HUDEP-2 (cell line): ENCODE results near the gene LAPTM5.
A peak's percentile ranks its signal among the peaks of the same experiment; 100 is the strongest.

Experiments used
- DNase-seq, 76 experiments: peaks; one replicate each; lab custom pipeline; 2025; ENCODE audit not compliant: unreplicated experiment in 76 of 76; lab: John Stamatoyannopoulos, UW

Gene LAPTM5

DNA sequence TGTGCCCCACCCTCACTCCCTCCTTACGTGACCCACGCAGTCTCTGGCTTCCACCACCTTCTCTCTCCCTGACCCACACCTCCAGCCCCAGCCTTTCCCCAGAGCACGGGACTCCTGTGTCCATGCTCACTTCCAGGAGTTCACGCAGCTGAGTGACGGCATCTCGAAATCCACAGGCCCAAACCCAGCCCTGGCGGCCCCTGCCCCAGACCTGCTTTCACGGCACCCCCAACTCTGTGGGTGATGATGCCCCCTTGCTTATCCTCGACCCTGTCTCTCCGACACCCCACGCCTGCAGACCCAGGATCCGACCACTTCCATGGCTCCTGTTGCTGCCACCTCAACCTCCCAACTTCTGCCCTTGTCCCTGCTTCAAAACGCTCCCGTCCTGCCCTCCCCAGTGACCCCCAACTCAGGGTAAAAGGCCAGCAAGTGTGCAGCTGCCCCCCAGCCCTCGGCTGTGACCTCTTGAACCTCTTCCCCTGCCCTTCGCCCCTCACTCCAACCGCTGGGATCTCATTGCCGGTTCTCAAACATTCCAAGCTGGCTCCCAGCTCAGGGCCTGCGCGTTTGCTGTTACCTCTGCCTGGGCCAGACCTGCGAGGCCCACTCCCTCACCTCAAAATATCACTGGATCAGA lies 30.4 kb upstream of the LAPTM5 start:
- no peak for DNase-seq

DNA sequence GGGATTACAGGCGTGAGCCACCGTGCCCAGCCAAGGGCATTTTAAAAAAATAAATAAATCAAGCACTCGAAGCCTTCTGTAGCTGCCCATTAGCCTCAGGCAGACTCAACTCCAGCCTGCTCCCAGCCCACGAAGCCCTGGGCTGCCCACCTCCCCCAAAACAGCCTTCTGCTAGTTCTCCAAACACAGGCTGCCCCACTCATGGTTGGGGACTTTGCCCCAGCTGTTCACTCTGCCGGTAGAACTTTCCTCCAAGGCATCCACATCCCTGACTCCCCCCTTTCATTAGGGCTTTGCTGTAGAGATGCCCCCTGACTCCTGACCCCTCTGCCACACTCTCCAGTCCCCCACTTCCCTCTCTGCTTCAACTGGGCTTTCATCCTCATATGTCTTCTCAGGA lies 29.7 kb upstream of the LAPTM5 start:
- no peak for DNase-seq

- DNase-seq = no peak
Measured at GRCh38 chr1:30786264-30786991, 28.9 kb upstream of the LAPTM5 start.

- DNase-seq = no peak
Measured at GRCh38 chr1:30785714-30786113, 28.1 kb upstream of the LAPTM5 start.

DNA sequence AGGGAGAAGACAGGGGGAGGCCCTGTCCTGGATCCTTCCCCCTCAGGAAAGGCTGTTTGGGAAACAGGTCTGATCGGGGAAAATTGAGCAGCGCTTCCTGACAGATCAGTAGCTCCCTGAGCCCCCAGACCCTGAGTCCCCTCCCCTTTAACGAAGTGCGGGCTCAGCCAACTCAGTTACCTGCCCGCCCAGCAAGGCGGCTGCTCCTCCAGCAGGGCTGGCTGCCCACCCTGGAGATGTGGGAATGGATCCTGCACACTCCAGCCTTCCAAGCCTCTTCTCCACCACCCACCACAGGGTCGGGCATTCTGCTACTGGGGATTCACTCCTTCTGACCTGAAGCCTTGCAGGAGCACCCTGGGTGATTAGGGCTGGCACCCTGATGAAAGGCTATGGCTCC lies 27.6 kb upstream of the LAPTM5 start:
- no peak for DNase-seq

DNA sequence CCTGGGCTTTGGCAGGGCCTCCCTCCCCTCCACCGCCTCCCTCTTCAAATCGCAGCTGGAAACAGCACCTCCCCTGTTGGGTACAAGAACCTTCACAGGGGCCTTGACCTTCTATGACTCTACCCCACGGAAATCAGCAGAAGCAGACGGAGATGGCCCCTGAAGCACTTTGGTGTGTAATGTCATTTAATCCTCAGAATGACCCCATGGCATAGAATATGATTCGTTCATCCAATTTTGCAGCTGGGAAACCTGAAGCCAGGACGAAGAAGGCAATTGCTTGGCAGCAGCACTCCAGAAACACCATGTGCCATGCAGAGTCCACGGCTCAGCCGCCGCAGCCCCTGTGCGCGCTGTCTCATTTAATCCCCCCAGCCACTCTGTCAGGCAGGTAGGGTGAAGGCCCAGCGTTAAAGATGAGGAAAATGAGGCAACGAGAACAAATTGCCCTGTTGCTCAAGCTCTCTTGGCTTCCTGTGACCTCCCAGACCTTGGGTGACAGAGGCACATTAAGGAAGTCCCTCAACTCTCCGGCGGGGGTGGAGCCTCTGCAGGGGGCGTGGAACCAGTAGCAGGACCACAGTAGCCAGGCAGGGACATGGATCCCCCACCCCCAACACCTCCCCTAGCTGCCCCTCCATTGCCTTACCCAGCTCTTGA lies 25.8 kb upstream of the LAPTM5 start:
- no peak for DNase-seq

DNA sequence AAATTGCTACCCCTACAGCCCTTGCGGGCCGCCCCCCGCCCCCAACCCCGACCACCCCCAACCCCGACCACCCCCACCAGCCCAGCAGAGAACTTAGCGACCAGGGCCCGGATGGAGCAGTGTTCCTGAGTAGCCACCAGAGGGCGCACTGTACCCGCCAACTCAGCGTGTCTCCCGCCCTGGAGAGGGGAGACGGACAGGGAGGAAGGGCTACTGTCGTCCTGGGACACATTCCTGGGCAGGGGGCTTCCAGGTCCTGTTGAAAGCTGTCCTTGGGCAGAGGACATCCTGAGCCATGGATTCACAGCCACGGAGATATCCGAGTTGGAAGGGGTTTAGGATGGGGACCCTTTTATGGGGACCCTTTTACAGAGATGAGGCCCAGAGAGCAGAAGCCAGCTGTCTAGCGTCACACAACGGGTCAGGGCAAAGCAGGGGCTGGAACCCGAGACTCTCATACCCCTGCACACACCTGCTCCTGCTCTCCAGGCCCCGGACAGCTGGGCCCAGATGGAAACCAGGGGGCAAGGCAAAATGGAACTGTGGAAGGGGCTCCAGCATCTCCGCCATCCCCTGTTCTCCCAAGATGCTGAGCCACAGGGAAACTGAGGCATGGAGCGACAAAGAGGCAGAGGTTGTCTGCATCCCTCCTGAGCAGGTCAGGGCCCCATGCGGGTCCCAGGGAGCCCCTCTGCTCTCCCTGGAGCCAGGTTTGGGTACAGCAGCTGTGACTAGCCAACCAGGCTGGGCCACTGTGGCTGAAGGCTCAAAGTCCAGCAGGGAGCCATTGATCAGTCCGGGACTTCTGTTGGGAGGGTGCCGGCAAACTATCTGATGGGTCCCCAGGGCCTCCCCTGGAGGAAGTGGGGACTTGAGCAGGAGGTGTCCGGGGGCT lies 25.0 kb upstream of the LAPTM5 start:
- peak in 59 of 76 experiments; percentile 6 to 73 (median 46) for DNase-seq

DNA sequence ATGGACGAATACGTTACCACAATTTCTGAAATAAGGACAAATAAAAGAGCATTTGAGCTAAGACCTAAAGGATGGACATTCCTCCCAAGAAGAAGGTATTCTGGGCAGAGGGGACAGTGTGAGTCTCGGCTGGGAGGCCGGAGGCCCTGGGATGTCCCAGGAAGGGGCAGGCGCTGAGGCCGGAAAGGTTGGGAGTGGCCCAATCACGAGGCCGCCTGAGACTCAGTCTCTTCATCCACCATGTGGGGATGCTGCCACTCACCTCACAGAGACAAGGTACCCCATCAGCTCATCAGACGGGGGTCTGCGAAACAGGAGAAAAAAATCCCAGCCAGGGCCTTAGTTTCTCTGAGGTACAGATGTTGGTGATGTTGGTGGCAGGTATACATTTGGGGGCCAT lies 24.3 kb upstream of the LAPTM5 start:
- DNase-seq = no peak

GRCh38 chr1:30780409-30780808 lies 22.8 kb upstream of the LAPTM5 start:
- DNase-seq = no peak

- peak in 72 of 76 experiments; percentile 19 to 94 (median 82) for DNase-seq
Measured at GRCh38 chr1:30779294-30780071, 21.9 kb upstream of the LAPTM5 start.

DNA sequence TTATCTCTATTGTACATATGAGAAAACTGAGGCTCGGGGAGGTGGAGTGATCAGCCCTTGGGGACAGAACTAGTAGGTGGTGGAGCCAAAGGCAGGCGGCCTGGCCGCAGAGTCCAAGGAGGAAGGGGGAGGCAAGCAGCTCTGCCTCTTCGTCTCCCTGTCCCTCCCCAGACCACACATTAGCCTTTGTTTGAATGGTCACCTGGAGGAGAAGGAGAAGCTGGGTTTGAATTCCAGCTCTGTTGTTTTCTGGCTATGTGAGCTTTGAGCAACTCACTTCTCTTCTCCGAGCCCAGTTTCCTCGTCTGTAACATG lies 21.4 kb upstream of the LAPTM5 start:
- peak in 3 of 76 experiments; percentile 34 to 36 (median 35) for DNase-seq

GRCh38 chr1:30778154-30778978 lies 20.8 kb upstream of the LAPTM5 start:
- DNase-seq = peak in 75 of 76 experiments; percentile 60 to 99 (median 98)

GRCh38 chr1:30777904-30778153 lies 20.3 kb upstream of the LAPTM5 start:
- DNase-seq = peak in 12 of 76 experiments; percentile 22 to 58 (median 44)

DNA sequence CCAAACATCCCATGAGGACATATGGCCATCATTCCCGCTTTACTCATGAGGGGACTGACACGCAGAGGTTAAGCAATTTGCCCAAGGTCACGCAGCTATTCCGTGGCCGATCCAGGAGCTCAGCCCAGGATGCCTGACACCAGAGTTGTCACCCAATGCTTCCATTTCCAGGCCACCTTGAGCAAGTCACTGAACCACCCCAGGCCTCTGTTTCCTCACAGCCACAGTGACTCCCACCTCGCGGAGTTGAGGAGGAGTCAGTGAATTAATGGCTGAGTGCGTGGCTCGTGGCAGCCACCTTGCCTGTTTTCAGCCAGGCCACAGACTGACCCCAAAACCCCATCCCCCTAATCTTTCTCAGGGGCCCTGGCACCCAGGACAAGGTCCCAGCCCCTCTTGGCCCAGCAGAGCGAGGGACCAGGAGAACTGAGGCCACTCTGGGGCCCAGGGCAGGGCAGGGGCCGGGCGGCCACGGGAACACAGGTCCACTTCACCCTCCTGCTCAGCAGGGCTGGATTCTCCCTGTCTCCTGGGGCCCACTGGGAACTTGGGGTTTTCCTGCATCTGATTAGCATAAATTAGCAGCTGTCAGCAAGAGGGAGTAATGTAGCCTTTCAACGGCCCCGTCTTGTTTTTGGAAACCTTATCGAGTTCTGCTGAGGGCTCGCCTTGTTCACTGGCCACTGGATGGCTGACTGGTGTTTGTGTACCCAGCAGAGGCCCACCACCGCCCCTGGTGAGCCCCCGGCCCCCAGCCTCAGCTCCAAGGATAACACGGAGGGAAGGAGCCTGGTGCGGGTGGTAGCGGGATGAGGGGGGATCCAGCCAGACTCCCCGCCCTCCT lies 19.7 kb upstream of the LAPTM5 start:
- DNase-seq = peak in 2 of 76 experiments; percentile 29 to 44

GRCh38 chr1:30776097-30777059 lies 18.8 kb upstream of the LAPTM5 start:
- DNase-seq = no peak

DNA sequence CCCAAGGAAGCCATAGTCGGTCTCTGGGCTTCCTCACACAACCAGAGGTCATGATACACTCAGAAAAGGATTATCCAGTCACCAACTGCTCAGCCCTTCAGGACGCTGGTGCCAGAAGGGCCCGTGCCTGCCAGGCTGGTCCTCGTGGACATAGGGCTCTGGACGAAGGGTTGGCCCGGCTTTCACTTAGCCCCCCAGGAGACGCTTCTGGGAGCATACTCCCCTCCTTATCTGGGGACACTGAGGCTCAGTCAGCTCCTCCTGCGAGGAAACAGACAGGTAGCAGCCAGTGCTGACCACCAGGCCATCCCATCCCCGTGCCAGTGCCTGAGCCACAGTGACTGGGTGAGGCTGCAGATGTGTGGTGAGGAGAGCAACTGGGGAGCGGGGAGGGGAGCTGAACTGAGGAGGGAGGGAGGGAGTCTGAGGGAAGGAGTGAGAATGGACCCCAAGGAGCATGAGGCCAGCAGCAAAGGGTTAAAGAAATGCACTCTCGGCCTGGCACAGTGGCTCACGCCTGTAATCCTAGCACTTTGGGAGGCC lies 17.9 kb upstream of the LAPTM5 start:
- DNase-seq = no peak
